GM12892 (cell line): ENCODE results near the gene DPM3.

Source experiments
- POLR2A ChIP-seq: IDR thresholded peaks from 2 replicates; pipeline ENCODE4 v1.6.1; 2011; ENCODE audit warnings: low read depth, low read length, control low read depth
- POLR2AphosphoS5 ChIP-seq: IDR thresholded peaks from 2 replicates; pipeline ENCODE4 v1.6.1; 2011; ENCODE audit warnings: low read depth, low read length, control low read depth
- TAF1 ChIP-seq: IDR thresholded peaks from 2 replicates; pipeline ENCODE4 v1.6.1; 2011; ENCODE audit warnings: low read depth, mild to moderate bottlenecking, control low read depth, low read length, borderline replicate concordance

GRCh38 chr1:155177918-155178281 is 37.6 kb upstream of the DPM3 start:
- TF ChIP-seq POLR2A (no peak), POLR2AphosphoS5 (no peak), TAF1 (no peak)
